GM23338 (cell line): ENCODE results near the gene DPF1. TPM values are rescaled to one million over a fixed set of nuclear protein-coding genes. Genes with fewer than 3 reads are reported as not detected.

Source experiments
- ATAC-seq: fragments of 200-7000 bp; cut with Tn5 transposase; 3 replicates; pipeline ENCODE4 v1.9.1; 2020
- DNase-seq: peaks from one replicate; pipeline ENCODE4 v3.0.0-alpha.2; 2015; ENCODE audit warnings: low spot score
- H2AFZ ChIP-seq: fragments of 200-600 bp; sonication (generic); 2 replicates; pipeline ENCODE4 v1.8.0; 2016; ENCODE audit warnings: antibody characterized with exemption, mild to moderate bottlenecking, moderate library complexity
- H3F3A ChIP-seq: fragments of 200-600 bp; sonication (generic); replicated peaks from 2 replicates; pipeline ENCODE4 v1.8.0; 2017; ENCODE audit warnings: antibody characterized with exemption, mixed run types, low read depth
- H3K27ac ChIP-seq: fragments of 200-600 bp; sonication (generic); 2 replicates; pipeline ENCODE4 v1.6.1; 2016; ENCODE audit warnings: low read depth
- H3K27me3 ChIP-seq: fragments of 200-600 bp; sonication (generic); 2 replicates; pipeline ENCODE4 v1.8.0; 2016; ENCODE audit warnings: mild to moderate bottlenecking, mixed run types, moderate library complexity; ENCODE audit not compliant: insufficient read depth
- H3K36me3 ChIP-seq: fragments of 200-600 bp; sonication (generic); 2 replicates; pipeline ENCODE4 v1.8.0; 2016; ENCODE audit warnings: mild to moderate bottlenecking; ENCODE audit not compliant: insufficient read depth
- H3K4me1 ChIP-seq: fragments of 200-600 bp; sonication (generic); 2 replicates; pipeline ENCODE4 v1.8.0; 2016; ENCODE audit warnings: mild to moderate bottlenecking, moderate library complexity; ENCODE audit not compliant: insufficient read depth
- H3K4me2 ChIP-seq: fragments of 200-600 bp; sonication (generic); 2 replicates; pipeline ENCODE4 v1.7.1; 2017; ENCODE audit warnings: mixed run types
- H3K4me3 ChIP-seq: fragments of 200-600 bp; sonication (generic); 2 replicates; pipeline ENCODE4 v1.6.1; 2016; ENCODE audit warnings: mixed run types
- H3K79me2 ChIP-seq: fragments of 200-600 bp; sonication (generic); replicated peaks from 2 replicates; pipeline ENCODE4 v1.8.0; 2017; ENCODE audit warnings: mild to moderate bottlenecking; ENCODE audit not compliant: insufficient read depth
- H3K9me2 ChIP-seq: fragments of 200-600 bp; sonication (generic); 2 replicates; pipeline ENCODE4 v1.8.0; 2017; ENCODE audit not compliant: insufficient read depth
- H4K20me1 ChIP-seq: fragments of 200-600 bp; sonication (generic); replicated peaks from 2 replicates; pipeline ENCODE4 v1.8.0; 2017; ENCODE audit warnings: mild to moderate bottlenecking; ENCODE audit not compliant: insufficient read depth
- H3K27ac Mint-ChIP-seq: 2 replicates; pipeline ENCODE4 v1.8.0; 2020; ENCODE audit warnings: inconsistent platforms, mild to moderate bottlenecking, moderate library complexity, mixed read lengths
- H3K27me3 Mint-ChIP-seq: 3 replicates; pipeline ENCODE4 v1.8.0; 2022; ENCODE audit warnings: low read depth, mild to moderate bottlenecking, moderate library complexity, mixed read lengths, inconsistent platforms; ENCODE audit not compliant: insufficient read depth, poor library complexity
- H3K36me3 Mint-ChIP-seq: 3 replicates; pipeline ENCODE4 v1.8.0; 2021; ENCODE audit warnings: low read depth, mild to moderate bottlenecking, inconsistent platforms, moderate library complexity, mixed read lengths
- H3K4me1 Mint-ChIP-seq: 3 replicates; pipeline ENCODE4 v1.8.0; 2020; ENCODE audit warnings: mild to moderate bottlenecking, inconsistent platforms, mixed read lengths
- H3K4me3 Mint-ChIP-seq: 3 replicates; pipeline ENCODE4 v1.8.0; 2021; ENCODE audit warnings: moderate library complexity, mild to moderate bottlenecking, inconsistent platforms, mixed read lengths
- H3K9me3 Mint-ChIP-seq: 3 replicates; pipeline ENCODE4 v1.8.0; 2020; ENCODE audit warnings: moderate library complexity, mild to moderate bottlenecking, inconsistent platforms, mixed read lengths
- CREB1 ChIP-seq: fragments of 250-450 bp; sonication (Bioruptor Pico); IDR thresholded peaks from 2 replicates; pipeline ENCODE4 v1.5.0; 2020; ENCODE audit warnings: low read depth, mild to moderate bottlenecking, moderate library complexity
- EZH2 ChIP-seq: fragments of 200-600 bp; sonication (generic); IDR thresholded peaks from one replicate; pipeline ENCODE4 v1.8.0; 2017; ENCODE audit warnings: antibody characterized with exemption, mild to moderate bottlenecking, low read depth; ENCODE audit not compliant: unreplicated experiment
- EZH2phosphoT487 ChIP-seq: fragments of 200-600 bp; sonication (generic); IDR thresholded peaks from one replicate; pipeline ENCODE4 v1.8.1; 2018; ENCODE audit warnings: antibody characterized with exemption; ENCODE audit not compliant: unreplicated experiment
- JUNB ChIP-seq: IDR thresholded peaks from one replicate; pipeline ENCODE4 v1.6.1; 2016; ENCODE audit warnings: antibody characterized with exemption; ENCODE audit not compliant: unreplicated experiment
- NANOG ChIP-seq: IDR thresholded peaks from 2 replicates; pipeline ENCODE4 v1.6.1; 2016; ENCODE audit warnings: antibody characterized with exemption, borderline replicate concordance
- POLR2AphosphoS5 ChIP-seq: IDR thresholded peaks from 2 replicates; pipeline ENCODE4 v1.6.1; 2016; ENCODE audit warnings: antibody characterized with exemption, low read depth
- STAT1 ChIP-seq: IDR thresholded peaks from one replicate; pipeline ENCODE4 v1.6.1; 2016; ENCODE audit warnings: antibody characterized with exemption; ENCODE audit not compliant: unreplicated experiment
- ZNF114 ChIP-seq: fragments of 250-450 bp; sonication (Bioruptor Pico); IDR thresholded peaks from 2 replicates; pipeline ENCODE4 v1.5.0; 2020; ENCODE audit warnings: mild to moderate bottlenecking, moderate library complexity
- ZNF331 ChIP-seq: fragments of 250-450 bp; sonication (Bioruptor Pico); IDR thresholded peaks from 2 replicates; pipeline ENCODE4 v1.5.0; 2020; ENCODE audit warnings: low read depth, mild to moderate bottlenecking, moderate library complexity
- polyA plus RNA-seq: library from polyadenylated mRNA; unstranded; fragments of >200 nt; fragmentation: Nextera tagmentation; extraction: Ambion mirVana; gene quantifications from 2 replicates; pipeline ENCODE4 v1.2.1, GENCODE V29; 2016
- total RNA-seq: library from RNA; depleted of rRNA; stranded (reverse); fragments of >200 nt; shearing (Covaris generic); gene quantifications from 2 replicates; pipeline ENCODE4 v1.2.3, GENCODE V29; 2014
- TF ChIP-seq, protein P1 (sequence below): IDR thresholded peaks from one replicate; pipeline ENCODE4 v1.6.1; 2018; ENCODE audit warnings: antibody characterized with exemption; ENCODE audit not compliant: unreplicated experiment
- TF ChIP-seq, protein P2 (sequence below): IDR thresholded peaks from 2 replicates; pipeline ENCODE4 v1.6.1; 2016; ENCODE audit warnings: antibody characterized with exemption
- TF ChIP-seq, protein P3 (sequence below), 2 experiments: fragments of 200-600 bp in 1 of 2; sonication (generic) in 1 of 2; conservative IDR thresholded peaks; 2 replicates each; pipeline versions ENCODE4 v1.5.1 to v1.6.1; 2016 to 2017; ENCODE audit warnings: antibody characterized with exemption in 2 of 2, low read depth in 2 of 2, mild to moderate bottlenecking in 2 of 2, moderate library complexity in 1 of 2
- TF ChIP-seq, protein P4 (sequence below): fragments of 250-450 bp; sonication (Bioruptor Pico); IDR thresholded peaks from 2 replicates; pipeline ENCODE4 v1.5.0; 2020; ENCODE audit warnings: mild to moderate bottlenecking, moderate library complexity

DPF1 gene
- total and polyA plus RNA-seq, 2 experiments from 2014 or later = 8.3 to 11.7 TPM

DNA sequence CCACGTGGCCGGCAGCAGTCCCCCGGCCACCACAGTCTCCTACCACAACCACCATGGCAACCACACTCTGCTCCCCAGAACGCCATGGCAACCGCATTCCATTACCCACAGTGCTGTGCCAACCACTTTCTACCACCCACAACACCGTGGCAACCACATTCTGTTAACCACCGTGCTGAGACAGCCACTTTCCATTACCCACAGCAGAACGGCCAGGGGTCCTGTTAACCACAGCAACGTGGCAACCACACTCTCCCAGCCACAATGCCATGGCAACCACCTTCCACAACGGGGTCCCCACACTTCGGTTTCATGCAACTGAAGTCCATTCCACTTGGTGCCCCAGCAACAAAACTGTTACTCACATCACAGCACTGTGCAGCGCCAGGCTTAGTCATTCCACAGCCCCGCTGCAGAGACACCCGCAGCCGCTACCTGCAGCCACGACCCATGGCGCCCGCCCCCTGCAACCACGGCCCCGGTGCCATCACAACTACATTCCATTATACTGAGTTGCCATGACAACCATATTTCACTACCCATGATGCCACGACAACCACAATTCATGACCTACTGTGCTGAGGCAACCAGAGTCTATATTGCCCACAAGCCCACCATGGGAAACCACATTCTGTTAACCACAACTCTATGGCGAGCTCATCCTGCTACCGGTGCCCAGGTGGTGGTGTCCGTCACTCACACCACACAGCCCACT, 10.0 kb downstream of the DPF1 start:
- Histone ChIP-seq H3K36me3 (no peaks in the 10 kb centered on the region), H3K4me2 (no peak overlapping the region), H3K4me1 (0 out of 2 replicates have a peak, but pooled peaks cover 4% of the 10 kb centered on the region), H3K27ac (no peak overlapping the region), H3K27me3 (no peaks in the 10 kb centered on the region), H3K79me2 (no peaks in the 10 kb centered on the region), H3K4me3 (no peak overlapping the region), H3F3A (peaks cover 14% of the 10 kb centered on the region), H2AFZ (no peak overlapping the region), H4K20me1 (no peaks in the 10 kb centered on the region), H3K9me2 (no peaks in the 10 kb centered on the region)
- H3K9me3 Mint-ChIP-seq = no peaks in the 10 kb centered on the region; the same call in 2 of the 3 replicates
- no peak overlapping the region; the same call in 2 of the 3 replicates for H3K4me3 Mint-ChIP-seq
- peaks cover 23% of the 10 kb centered on the region for H3K27me3 Mint-ChIP-seq
- peak; percentile 70 for DNase-seq
- peaks cover 28% of the 10 kb centered on the region for H3K4me1 Mint-ChIP-seq
- TF ChIP-seq CREB1 (CRISPR knock-in tag) (no peak), EZH2phosphoT487 (no peak), JUNB (no peak), POLR2AphosphoS5 (no peak), ZNF331 (CRISPR knock-in tag) (no peak), NANOG (no peak), ZNF114 (CRISPR knock-in tag) (no peak), EZH2 (no peak), STAT1 (no peak)
- TF ChIP-seq, protein P1, sequence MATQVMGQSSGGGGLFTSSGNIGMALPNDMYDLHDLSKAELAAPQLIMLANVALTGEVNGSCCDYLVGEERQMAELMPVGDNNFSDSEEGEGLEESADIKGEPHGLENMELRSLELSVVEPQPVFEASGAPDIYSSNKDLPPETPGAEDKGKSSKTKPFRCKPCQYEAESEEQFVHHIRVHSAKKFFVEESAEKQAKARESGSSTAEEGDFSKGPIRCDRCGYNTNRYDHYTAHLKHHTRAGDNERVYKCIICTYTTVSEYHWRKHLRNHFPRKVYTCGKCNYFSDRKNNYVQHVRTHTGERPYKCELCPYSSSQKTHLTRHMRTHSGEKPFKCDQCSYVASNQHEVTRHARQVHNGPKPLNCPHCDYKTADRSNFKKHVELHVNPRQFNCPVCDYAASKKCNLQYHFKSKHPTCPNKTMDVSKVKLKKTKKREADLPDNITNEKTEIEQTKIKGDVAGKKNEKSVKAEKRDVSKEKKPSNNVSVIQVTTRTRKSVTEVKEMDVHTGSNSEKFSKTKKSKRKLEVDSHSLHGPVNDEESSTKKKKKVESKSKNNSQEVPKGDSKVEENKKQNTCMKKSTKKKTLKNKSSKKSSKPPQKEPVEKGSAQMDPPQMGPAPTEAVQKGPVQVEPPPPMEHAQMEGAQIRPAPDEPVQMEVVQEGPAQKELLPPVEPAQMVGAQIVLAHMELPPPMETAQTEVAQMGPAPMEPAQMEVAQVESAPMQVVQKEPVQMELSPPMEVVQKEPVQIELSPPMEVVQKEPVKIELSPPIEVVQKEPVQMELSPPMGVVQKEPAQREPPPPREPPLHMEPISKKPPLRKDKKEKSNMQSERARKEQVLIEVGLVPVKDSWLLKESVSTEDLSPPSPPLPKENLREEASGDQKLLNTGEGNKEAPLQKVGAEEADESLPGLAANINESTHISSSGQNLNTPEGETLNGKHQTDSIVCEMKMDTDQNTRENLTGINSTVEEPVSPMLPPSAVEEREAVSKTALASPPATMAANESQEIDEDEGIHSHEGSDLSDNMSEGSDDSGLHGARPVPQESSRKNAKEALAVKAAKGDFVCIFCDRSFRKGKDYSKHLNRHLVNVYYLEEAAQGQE = no peak
- TF ChIP-seq, protein P2, sequence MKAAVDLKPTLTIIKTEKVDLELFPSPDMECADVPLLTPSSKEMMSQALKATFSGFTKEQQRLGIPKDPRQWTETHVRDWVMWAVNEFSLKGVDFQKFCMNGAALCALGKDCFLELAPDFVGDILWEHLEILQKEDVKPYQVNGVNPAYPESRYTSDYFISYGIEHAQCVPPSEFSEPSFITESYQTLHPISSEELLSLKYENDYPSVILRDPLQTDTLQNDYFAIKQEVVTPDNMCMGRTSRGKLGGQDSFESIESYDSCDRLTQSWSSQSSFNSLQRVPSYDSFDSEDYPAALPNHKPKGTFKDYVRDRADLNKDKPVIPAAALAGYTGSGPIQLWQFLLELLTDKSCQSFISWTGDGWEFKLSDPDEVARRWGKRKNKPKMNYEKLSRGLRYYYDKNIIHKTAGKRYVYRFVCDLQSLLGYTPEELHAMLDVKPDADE = no peak
- TF ChIP-seq, protein P3, sequence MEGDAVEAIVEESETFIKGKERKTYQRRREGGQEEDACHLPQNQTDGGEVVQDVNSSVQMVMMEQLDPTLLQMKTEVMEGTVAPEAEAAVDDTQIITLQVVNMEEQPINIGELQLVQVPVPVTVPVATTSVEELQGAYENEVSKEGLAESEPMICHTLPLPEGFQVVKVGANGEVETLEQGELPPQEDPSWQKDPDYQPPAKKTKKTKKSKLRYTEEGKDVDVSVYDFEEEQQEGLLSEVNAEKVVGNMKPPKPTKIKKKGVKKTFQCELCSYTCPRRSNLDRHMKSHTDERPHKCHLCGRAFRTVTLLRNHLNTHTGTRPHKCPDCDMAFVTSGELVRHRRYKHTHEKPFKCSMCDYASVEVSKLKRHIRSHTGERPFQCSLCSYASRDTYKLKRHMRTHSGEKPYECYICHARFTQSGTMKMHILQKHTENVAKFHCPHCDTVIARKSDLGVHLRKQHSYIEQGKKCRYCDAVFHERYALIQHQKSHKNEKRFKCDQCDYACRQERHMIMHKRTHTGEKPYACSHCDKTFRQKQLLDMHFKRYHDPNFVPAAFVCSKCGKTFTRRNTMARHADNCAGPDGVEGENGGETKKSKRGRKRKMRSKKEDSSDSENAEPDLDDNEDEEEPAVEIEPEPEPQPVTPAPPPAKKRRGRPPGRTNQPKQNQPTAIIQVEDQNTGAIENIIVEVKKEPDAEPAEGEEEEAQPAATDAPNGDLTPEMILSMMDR (conservative IDR thresholded peaks at IDR 0.05; ENCODE audit: low read depth in 2 of 2) = no peak
- TF ChIP-seq, protein P4, sequence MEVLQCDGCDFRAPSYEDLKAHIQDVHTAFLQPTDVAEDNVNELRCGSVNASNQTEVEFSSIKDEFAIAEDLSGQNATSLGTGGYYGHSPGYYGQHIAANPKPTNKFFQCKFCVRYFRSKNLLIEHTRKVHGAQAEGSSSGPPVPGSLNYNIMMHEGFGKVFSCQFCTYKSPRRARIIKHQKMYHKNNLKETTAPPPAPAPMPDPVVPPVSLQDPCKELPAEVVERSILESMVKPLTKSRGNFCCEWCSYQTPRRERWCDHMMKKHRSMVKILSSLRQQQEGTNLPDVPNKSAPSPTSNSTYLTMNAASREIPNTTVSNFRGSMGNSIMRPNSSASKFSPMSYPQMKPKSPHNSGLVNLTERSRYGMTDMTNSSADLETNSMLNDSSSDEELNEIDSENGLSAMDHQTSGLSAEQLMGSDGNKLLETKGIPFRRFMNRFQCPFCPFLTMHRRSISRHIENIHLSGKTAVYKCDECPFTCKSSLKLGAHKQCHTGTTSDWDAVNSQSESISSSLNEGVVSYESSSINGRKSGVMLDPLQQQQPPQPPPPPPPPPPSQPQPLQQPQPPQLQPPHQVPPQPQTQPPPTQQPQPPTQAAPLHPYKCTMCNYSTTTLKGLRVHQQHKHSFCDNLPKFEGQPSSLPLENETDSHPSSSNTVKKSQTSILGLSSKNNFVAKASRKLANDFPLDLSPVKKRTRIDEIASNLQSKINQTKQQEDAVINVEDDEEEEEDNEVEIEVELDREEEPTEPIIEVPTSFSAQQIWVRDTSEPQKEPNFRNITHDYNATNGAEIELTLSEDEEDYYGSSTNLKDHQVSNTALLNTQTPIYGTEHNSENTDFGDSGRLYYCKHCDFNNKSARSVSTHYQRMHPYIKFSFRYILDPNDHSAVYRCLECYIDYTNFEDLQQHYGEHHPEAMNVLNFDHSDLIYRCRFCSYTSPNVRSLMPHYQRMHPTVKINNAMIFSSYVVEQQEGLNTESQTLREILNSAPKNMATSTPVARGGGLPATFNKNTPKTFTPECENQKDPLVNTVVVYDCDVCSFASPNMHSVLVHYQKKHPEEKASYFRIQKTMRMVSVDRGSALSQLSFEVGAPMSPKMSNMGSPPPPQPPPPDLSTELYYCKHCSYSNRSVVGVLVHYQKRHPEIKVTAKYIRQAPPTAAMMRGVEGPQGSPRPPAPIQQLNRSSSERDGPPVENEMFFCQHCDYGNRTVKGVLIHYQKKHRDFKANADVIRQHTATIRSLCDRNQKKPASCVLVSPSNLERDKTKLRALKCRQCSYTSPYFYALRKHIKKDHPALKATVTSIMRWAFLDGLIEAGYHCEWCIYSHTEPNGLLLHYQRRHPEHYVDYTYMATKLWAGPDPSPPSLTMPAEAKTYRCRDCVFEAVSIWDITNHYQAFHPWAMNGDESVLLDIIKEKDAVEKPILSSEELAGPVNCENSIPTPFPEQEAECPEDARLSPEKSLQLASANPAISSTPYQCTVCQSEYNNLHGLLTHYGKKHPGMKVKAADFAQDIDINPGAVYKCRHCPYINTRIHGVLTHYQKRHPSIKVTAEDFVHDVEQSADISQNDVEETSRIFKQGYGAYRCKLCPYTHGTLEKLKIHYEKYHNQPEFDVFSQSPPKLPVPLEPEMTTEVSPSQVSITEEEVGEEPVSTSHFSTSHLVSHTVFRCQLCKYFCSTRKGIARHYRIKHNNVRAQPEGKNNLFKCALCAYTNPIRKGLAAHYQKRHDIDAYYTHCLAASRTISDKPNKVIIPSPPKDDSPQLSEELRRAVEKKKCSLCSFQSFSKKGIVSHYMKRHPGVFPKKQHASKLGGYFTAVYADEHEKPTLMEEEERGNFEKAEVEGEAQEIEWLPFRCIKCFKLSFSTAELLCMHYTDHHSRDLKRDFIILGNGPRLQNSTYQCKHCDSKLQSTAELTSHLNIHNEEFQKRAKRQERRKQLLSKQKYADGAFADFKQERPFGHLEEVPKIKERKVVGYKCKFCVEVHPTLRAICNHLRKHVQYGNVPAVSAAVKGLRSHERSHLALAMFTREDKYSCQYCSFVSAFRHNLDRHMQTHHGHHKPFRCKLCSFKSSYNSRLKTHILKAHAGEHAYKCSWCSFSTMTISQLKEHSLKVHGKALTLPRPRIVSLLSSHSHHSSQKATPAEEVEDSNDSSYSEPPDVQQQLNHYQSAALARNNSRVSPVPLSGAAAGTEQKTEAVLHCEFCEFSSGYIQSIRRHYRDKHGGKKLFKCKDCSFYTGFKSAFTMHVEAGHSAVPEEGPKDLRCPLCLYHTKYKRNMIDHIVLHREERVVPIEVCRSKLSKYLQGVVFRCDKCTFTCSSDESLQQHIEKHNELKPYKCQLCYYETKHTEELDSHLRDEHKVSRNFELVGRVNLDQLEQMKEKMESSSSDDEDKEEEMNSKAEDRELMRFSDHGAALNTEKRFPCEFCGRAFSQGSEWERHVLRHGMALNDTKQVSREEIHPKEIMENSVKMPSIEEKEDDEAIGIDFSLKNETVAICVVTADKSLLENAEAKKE (CRISPR knock-in tag) = no peak
- peak overlapping the region; percentile 81 for H3K27ac Mint-ChIP-seq
- ATAC-seq = no peak
- peaks cover 26% of the 10 kb centered on the region for H3K36me3 Mint-ChIP-seq
